ENCODE data around the gene ZBTB20. TPM values are rescaled to one million over a fixed set of nuclear protein-coding genes. Genes with fewer than 3 reads are reported as not detected.

Gene ZBTB20
- total and polyA plus RNA-seq, 2 donors from 2014 or later, result 0.99 to 142 TPM

GRCh38 chr3:114370537-114371174 lies 776.4 kb downstream of the ZBTB20 start:
- no peak for DNase-seq
- intact Hi-C loops (cut with DNase I), result no loop called here
- H3K9ac ChIP-seq (ENCODE audit: low read length in 3 of 3), result no peak overlapping the region
- no peaks in the 10 kb centered on the region for H3K27me3 ChIP-seq (ENCODE audit: control insufficient read depth, insufficient read depth, low read length)
- no peaks in the 10 kb centered on the region for H3K9me3 ChIP-seq (ENCODE audit: control insufficient read depth in 2 of 3, insufficient read depth in 1 of 3, low read length in 3 of 3)
- peaks cover 0 to 4% (median 0%) of the 10 kb centered on the region in 3 donors for H3K36me3 ChIP-seq (ENCODE audit: control insufficient read depth in 2 of 3, insufficient read depth in 3 of 3, low read length in 3 of 3)
- no peak for FAIRE-seq
- no peak overlapping the region for H3K27ac ChIP-seq (ENCODE audit: low read depth in 2 of 2, low read length in 2 of 2)
- TF ChIP-seq CTCF (IDR thresholded peaks at IDR 0.05; ENCODE audit: borderline replicate concordance, extremely low read depth, insufficient read depth), result no peak
- no peaks in the 10 kb centered on the region for H3K4me1 ChIP-seq (ENCODE audit: control insufficient read depth in 2 of 3, insufficient read depth in 2 of 3, low read depth in 1 of 3, low read length in 3 of 3)
- H3K4me3 ChIP-seq (ENCODE audit: low read length in 3 of 3), result no peak overlapping the region

- no peaks in the 10 kb centered on the region for H3K27me3 ChIP-seq (ENCODE audit: control insufficient read depth, insufficient read depth, low read length)
- FAIRE-seq, result no peak
- no peak overlapping the region for H3K27ac ChIP-seq (ENCODE audit: low read depth in 2 of 2, low read length in 2 of 2)
- TF ChIP-seq CTCF (IDR thresholded peaks at IDR 0.05; ENCODE audit: borderline replicate concordance, extremely low read depth, insufficient read depth), result no peak
- no peaks in the 10 kb centered on the region for H3K36me3 ChIP-seq (ENCODE audit: control insufficient read depth in 2 of 3, insufficient read depth in 3 of 3, low read length in 3 of 3)
- intact Hi-C loops (cut with DNase I), result no loop called here
- no peaks in the 10 kb centered on the region for H3K9me3 ChIP-seq (ENCODE audit: control insufficient read depth in 2 of 3, insufficient read depth in 1 of 3, low read length in 3 of 3)
- H3K4me3 ChIP-seq (ENCODE audit: low read length in 3 of 3), result no peak overlapping the region
- H3K4me1 ChIP-seq (ENCODE audit: control insufficient read depth in 2 of 3, insufficient read depth in 2 of 3, low read depth in 1 of 3, low read length in 3 of 3), result no peaks in the 10 kb centered on the region
- no peak overlapping the region for H3K9ac ChIP-seq (ENCODE audit: low read length in 3 of 3)
- no peak for DNase-seq
These were observed 781.2 kb downstream of the ZBTB20 start for GRCh38 chr3:114365909-114366308.

GRCh38 chr3:114364806-114365654 lies 782.1 kb downstream of the ZBTB20 start:
- intact Hi-C loops (cut with DNase I), result no loop called here
- H3K27ac ChIP-seq (ENCODE audit: low read depth in 2 of 2, low read length in 2 of 2), result no peak overlapping the region
- H3K36me3 ChIP-seq (ENCODE audit: control insufficient read depth in 2 of 3, insufficient read depth in 3 of 3, low read length in 3 of 3), result no peaks in the 10 kb centered on the region
- FAIRE-seq (no peak), DNase-seq (no peak)
- no peak overlapping the region for H3K9ac ChIP-seq (ENCODE audit: low read length in 3 of 3)
- H3K27me3 ChIP-seq (ENCODE audit: control insufficient read depth, insufficient read depth, low read length), result no peaks in the 10 kb centered on the region
- H3K9me3 ChIP-seq (ENCODE audit: control insufficient read depth in 2 of 3, insufficient read depth in 1 of 3, low read length in 3 of 3), result no peaks in the 10 kb centered on the region
- no peaks in the 10 kb centered on the region for H3K4me1 ChIP-seq (ENCODE audit: control insufficient read depth in 2 of 3, insufficient read depth in 2 of 3, low read depth in 1 of 3, low read length in 3 of 3)
- TF ChIP-seq CTCF (IDR thresholded peaks at IDR 0.05; ENCODE audit: borderline replicate concordance, extremely low read depth, insufficient read depth), result no peak
- H3K4me3 ChIP-seq (ENCODE audit: low read length in 3 of 3), result no peak overlapping the region

All from kidney (tissue), 14 donors.